T-helper 1 cell (primary cell): ENCODE measurements around the gene ITCH.
"Not testable (repeated sequence)": the region's sequence is repeated elsewhere in the genome, so short reads cannot be mapped to it uniquely, and the experiment has no call there.

Experiments
- DNase-seq, 5 donors: peaks; one replicate each; pipeline ENCODE4 v3.0.0-alpha.2; 2012 to 2020
- total RNA-seq, 4 donors: gene quantifications; one replicate each; lab custom pipeline; 2026; lab: John Stamatoyannopoulos, UW

Gene ITCH
- 34.3 to 42.3 (median 40.2) reads per million in 4 donors for total RNA-seq

DNA sequence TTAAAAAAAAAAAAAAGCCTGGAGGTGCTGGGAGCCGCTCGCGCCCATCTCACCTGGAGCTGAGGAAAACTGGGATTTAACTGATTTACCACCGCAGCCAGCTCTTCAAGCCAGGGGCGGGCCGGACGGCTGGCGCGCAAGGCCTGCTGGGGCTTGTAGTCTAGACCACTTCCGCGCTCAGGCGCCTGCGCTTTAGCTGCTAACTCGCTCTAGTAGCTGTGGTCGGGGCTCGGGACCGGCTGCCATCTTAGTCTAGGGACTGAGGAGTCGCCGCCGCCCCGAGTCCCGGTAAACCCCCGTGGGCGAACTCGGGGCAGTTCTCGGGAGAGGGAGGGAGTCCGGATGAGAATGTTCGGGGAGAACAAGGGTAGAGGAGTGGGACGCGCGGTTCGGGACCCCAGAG is at the start of gene ITCH:
TSS of gene ITCH (plus strand) at position 212 of the 403 bp plus-strand sequence. CDS start 30,539 bp downstream, outside the sequence.
- DNase-seq, result peak; percentile 81 to 92 (median 87)

DNA sequence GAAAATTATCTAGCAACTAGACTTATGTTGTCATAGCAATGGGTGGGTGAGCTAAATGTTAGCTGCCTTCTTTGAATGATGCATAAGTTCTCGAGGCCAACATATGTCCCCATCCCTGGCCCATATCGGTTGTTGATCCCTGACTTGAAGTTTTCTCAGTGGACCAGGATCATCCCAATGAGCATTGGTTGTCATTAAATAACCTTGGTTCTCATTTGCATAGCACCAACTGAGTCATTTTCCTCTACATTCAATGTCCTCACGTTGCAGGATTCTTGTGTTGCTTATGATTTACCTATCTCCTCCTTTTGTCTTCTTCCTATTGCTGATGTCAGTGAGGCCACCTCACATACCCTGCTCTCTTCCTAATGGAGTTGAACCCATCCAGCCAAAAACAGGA is 47.8 kb upstream of the ITCH start:
- no peak for DNase-seq

DNA sequence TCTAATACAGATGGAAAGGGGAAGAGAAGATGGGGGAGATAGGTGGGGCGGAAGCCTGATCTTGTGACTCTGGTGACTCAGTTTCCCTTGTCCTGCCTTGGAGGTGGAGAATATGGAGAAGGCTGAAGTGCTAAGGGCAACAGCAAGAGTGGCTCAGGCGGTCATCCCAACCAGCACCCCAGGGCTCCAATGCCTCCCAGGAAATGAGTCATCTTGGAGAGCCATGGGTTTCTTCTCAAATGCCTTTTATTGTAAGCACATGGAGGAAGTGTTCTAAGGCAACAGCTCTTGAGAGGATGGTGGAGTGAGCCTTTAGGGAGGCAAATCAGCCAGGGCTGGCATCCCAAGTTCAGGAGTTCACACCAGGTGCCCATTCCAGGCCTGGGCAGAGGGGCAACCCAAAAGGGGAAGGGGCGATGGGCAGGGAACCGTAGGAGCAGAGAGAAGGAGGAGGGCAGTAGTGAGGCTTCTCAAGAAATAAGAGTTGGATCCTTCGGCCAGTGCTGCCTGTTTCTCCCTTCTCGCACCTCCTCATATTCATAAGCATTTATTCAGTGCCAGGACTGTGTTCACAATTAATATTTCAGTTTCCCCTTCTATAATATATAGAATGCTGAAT is 46.8 kb upstream of the ITCH start:
- no peak for DNase-seq

DNA sequence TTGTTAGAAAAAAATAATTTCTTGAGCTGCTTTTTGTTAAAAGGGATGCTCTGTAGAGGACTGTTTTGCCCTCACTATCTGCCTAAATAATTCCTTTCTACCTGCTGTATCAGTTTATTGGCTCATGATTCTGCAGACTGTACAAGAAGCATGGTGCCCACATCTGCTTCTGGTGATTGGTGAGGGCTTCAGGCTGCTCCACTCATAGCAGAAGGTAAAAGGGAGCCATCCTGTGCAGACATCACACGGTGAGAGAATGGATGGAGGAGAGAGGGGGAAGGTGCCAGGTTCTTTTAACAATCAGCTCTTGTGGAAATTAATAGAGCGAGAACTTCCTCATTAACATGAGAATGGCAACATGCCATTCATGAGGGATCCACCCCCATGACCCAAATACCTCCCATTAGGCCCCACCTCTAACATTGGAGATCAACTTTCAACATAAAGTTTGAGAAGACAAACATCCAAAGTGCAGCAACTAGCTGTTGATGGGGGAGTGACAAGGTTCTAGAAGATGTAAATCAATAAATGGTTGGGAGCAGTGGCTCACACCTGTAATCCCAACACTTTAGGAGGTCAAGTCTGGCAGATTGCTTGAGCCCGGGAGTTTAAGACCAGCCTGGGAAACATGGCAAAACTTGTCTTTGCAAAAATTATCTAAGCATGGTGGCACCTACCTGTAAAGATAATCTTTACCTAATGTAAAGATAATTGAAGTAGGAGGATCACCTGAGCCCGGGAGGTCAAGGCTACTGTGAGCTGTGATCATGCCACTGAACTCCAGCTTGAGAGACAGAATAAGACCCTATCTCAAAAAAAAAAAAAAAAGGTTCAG is 44.2 kb upstream of the ITCH start:
- DNase-seq, result no peak

DNA sequence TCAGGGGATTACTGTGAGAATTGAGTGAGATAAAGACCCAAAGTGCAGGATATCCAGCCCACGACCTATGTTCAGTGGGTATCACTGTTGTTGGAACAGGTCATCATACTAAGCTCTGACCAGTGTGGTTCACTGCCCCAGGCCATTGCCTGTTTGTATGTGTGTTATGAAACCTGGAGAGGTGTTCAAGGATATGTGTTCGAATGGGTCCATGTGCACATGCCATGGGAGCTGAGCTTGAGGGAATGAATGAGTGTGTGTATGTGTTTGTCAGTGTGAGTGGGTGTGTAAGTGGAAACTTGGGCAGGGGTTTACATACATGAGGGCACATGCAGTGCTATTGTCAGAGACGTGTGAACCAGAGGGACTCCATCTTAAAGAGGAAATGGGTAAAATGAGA is 42.2 kb upstream of the ITCH start:
- no peak for DNase-seq

DNA sequence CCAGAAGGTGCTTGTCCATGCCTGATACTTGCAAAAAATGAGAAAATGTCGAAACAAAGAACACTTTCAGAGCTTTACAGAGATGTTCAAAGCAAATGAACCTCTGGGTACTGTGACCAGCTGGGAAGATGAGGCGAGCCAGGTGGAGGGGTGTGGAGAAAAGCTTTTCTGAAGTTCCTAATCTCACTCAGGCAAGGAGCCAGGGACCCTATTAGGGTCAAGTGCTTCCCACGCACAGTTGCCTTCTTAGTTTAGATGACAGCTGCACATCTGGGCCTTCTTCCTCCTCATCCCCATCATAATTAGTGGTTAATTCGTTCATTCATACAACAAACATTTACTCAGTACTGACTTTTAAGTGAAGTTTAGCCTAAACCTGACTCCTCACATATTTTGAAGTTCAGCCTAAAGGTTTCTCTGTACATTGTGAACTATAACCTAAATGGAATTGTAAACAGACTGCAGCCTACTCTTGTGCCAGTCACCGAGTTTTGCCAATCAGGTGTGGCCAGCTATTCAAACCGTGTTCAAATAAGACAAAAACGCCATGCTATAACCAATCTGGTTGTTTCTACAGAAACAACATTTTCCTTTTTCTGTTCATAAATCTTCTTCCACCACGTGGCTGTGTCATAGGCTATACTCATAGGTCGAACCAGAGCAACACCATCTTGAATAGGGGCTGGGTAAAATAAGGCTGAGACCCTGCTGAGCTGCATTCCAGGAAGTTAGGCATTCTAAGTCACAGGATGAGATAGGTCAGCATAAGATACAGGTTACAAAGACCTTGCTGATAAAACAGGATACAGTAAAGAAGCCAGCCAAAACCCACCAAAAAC is 40.6 kb upstream of the ITCH start:
- no peak for DNase-seq

DNA sequence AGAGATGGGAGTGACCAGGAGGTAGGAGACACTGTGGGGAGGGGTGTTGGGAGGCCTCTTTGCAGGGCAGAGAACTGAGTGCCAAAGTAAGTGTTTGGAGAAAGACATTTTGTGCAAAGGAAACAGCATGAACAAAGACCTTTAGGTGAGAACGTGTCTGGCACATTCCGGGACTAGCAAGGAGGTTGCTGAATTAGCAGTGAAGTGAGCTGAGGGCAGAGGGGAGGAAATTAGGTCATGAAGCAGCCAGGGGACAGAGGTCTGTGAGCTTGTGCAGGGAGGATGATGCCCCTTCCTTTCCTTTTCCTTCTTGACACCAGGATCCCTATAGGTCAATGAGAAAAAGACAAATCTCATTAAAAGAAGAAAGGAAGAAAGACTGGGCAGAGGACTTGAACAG is 38.5 kb upstream of the ITCH start:
- no peak for DNase-seq

DNA sequence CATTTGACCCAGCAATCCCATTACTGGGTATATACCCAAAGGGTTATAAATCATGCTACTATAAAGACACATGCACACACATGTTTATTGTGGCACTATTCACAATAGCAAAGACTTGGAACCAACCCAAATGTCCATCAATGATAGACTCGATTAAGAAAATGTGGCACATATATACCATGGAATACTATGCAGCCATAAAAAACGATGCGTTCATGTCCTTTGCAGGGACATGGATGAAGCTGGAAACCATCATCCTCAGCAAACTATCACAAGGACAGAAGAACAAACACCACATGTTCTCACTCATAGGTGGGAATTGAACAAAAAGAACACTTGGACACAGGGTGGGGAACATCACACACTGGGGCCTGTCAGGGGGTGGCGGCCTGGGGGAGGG is 34.9 kb upstream of the ITCH start:
- DNase-seq, result not testable (repeated sequence)

DNA sequence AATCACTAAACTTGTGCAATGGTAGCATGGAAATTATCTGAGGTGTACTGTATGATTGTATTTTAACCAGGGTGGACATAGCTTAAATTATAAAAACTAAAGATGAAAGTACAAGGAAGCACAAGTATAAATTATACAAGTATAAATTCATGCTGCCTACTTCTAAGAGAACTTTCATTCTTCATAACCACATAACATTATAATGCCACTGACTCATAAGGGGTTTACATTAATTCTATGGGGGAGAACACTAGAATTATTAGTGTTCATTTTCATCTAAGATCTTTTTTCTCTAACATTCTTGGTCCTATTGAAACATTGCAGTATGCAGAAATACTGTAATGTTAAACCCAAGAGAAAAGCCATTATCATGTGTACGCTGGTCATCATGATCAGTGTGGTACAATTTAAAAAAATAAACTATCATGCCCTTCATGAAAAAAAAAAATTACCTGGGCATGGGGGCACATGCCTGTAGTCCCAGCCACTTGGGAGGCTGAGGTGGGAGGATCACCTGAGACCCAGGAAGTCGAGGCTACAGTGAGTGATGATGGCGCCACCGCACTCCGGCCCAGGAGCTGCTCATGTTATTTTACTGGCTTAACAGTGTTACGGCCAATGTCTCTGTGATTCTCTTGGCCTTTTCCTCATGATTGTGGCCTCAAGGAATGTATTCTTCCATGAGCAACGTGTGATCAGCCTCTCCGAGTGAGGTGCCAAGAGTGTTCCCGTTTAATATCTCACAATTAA is 34.0 kb upstream of the ITCH start:
- DNase-seq, result no peak

DNA sequence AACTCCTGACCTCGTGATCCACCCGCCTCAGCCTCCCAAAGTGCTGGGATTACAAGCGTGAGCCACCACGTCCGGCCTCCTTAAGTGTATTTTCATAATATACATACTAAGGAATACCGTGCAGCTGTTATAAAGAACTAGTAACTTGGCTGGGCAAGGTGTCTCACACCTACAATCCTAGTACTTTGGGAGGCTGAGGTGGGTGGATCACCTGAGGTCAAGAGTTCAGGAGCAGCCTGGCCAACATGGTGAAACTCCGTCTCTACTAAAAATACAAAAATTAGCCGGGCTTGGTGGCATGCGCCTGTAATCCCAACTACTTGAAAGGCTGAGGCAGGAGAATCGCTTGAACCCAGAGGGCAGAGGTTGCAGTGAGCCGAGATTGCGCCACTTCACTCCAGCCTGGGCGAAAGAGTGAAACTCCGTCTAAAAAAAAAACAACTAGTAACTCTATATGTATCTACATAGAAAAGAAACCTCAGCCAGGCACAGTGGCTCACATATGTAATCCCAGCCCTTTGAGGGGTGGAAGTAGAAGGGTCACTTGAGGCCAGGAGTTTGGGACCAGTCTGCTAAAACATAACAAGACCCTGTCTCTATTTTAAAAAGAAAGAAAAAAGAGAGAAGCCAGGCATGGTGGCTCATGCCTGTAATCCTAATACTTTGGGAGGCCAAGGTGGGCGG is 32.1 kb upstream of the ITCH start:
- DNase-seq, result not testable (repeated sequence)

DNA sequence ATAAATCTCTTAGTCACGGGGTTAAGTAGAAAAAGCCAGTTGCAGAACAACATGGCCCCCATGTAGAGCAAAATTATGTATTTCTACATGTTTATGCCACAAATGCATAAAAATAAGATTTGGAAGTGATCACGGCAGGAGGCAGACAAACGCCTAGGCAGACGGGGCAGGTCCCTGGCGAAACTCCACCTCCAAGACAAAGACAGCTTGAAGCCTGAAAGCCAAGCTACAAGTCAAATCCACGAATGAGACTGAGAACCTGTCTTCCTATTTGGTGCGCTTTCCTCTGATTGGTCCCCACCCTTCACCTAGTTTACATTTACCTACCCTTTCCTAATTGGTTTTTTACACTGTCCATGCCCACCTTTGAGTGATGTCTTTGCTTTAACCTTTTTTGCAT is 31.2 kb upstream of the ITCH start:
- no peak for DNase-seq

DNA sequence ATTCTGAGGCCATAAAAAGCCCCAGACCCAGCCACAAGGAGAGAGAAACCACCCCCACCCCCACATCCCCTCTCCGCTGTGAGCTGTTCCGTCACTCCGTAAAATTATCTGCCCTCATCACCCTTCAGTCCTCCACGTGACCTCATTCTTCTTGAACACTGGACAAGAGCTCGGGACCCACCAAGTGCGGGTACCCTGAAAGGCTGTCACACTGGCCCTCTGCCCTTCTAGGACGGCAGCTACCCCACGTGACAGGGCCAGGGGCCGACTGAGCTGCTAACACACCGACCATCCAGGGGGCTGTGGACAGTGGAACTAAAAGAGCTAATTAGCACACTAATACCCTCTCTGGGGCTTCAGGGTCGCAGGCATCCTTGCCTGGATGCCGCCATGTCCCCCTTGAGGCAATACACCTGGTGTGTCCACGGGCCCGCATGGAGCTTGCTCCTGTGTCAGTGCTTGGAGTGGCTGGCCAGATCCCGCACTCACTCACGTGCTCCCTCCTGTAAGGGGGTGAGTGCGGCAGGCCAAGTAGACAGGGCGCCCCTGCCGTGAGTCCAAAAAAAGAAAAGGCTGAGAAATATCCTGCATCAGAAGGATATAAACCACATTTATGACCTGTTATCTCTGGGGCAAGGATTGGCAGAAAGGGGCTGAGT is 30.7 kb upstream of the ITCH start:
- no peak for DNase-seq

DNA sequence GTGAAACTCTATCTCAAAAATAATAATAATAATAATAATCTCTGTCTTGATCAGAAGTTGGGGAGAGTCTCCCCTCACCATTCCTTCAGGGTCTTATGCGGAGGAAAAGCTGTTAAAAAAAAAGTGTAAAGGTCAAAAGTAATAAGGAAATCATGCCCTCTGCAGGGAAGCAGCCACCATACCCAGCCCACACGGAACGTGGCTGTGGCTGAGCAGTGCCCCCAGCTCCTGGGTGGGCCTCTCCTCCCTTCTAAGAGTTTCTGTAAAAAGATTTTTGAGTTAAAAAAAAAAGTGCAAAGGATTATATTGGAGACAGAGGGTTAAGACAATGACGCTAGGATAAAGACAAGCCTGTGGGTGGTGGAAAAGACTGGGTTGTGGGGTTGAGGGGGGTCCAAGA is 29.3 kb upstream of the ITCH start:
- no peak for DNase-seq

DNA sequence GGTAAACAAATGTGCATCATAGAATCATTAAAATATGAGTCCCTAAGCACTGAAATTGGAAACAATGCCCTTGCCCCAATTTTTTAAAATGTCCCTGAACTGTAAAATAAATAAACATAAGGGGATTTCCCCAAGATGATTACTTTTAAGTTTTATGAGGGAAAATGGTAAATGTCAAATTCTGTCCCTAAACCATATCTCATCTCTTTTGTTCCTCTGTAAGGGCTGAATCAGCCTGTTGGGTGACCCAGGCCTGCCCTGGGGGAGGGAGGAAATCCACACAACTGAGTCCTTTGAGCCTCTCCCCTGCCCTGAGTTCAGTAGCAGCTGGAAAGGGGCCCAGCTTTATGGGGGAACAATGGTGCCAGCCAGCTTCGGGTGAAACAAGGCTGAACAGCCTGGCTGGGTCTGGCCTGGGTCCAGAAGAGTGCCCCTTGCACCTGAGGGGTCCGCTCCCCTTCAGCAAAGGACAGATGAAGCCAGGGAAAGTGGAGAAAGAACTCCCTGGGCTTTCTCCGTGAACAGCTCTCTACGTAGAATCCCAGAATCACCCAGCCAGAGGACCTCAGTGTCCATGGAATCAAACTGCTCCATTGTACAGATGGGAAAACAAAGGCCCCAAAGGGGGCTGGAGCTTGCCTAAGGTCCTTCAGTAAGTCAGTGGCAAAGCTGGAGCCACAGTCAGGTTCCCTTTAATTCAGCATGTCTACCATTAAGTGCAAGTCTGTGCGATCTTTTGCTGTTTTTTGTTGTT is 28.2 kb upstream of the ITCH start:
- no peak for DNase-seq

DNA sequence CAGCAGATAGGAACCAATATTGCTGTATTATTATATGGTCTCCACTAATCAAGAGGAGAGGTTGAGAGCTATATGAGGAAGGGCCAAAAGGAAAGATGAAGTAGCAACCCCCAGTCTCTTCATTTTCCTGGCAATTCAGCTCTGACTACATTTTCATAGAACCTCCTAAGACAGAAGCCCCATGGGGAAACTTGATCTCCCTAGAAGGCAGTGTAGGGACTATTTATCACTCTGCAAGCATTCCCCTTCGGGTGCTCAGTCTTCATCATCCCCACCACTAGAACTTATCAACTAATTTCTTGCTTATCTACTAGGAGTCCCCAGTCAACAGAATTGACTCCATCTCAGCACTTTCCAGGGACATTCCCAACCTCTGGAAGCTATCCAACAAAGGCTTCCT is 25.5 kb upstream of the ITCH start:
- no peak for DNase-seq

DNA sequence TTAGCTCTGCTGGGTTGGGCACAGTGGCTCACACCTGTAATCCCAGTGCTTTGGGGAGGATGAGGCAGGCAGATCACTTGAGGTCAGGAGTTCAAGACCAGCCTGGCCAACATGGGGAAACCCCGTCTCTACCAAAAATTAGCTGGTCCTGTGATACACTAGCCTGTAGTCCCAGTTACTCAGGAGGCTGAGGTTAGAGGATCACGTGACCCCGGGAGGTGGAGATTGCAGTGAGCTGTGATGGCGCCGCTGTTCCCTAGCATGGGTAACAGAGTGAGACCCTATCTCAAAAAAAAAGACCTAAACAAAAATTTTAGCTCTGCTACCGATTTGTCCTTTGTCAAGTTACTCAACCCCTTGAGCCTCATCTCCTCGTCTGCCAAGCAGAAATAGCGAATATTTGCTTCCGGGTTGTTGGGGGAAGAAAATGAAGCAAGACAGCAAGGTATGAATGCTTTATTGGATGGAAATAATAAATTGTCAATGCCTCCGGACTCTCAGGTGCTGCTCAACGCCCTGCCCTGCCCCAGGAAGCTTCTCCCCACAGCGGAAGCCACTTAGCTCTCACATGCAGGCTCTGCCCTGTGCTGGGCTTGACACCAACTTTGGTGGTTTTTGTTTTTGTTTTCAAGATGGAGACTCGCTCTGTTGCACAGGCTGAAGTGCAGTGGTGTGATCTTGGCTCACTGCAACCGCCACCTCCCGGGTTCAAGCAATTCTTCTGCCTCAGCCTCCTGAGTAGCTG is 24.9 kb upstream of the ITCH start:
- DNase-seq, result no peak

DNA sequence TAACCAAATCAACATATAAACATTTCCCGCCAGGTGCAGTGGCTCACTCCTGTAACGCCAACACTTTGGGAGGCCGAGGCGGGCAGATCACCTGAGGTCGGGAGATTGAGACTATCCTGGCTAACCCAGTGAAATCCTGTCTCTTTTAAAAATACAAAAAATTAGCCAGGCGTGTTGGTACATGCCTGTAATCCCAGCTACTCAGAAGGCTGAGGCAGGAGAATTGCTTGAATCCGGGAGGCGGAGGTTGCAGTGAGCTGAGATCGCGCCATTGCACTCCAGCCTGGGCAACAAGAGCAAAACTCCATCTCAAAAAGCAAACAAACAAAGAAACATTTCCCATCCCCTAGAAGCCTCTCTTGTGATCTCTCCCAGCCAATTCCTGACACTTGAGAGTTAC is 22.3 kb upstream of the ITCH start:
- not testable (repeated sequence) for DNase-seq

DNA sequence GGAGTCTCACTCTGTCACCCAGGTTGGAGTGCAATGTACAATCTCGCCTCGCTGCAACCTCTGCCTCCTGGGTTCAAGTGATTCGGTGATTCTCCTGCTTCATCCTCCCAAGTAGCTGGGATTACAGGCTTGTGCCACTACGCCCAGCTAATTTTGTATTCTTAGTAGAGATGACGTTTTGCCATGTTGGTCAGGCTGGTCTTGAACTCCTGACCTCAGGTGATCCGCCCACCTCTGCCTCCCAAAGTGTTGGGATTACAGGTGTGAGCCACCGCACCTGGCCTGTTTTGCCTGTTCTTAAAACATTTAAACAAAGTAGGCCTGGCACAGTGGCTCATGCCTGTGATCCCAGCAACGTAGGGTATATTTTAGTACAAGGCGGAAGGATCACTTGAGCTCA is 21.9 kb upstream of the ITCH start:
- DNase-seq, result not testable (repeated sequence)

DNA sequence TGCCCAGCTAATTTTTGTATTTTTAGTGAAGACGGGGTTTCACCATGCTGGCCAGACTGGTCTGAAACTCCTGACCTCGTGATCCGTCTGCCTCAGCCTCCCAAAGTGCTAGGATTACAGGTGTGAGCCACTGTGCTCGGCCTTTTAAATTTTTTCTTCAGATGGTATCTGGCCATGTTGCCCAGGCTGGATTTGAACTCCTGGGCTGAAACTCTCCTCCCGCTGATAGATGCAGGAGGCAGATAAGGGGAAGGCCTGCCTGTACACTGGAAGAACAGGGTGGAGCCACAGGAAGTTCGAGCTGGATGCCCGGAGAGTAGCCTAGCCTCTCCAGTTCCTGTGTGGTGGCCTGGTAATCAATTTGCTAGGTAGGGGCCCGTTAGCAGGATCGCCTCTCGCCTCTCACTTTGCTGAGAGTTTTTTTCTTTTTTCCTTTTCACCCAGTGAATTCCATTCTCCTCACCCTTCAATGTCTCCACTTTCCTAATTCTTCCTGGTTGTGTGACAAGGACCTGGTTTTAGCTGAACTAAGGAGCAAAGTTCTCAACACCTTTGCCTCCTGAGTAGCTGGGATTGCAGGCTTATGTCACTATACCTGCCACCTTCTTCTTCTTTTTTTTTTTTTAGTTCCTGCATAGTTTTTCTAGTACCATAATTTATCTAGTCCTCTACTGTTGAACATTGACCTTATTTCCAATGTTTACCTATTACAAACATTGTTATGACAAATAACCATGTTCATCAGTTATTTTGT is 19.4 kb upstream of the ITCH start:
- DNase-seq, result no peak
